ENCODE results near the gene MAD2L2. TPM values are rescaled to one million over a fixed set of nuclear protein-coding genes. Genes with fewer than 3 reads are reported as not detected.

Gene MAD2L2
- total and polyA plus RNA-seq, 9 of the 15 experiments (the other 6 are each of a cell fraction or from before 2014, with no cell fraction given): 12.4 to 286 (median 143) TPM

DNA sequence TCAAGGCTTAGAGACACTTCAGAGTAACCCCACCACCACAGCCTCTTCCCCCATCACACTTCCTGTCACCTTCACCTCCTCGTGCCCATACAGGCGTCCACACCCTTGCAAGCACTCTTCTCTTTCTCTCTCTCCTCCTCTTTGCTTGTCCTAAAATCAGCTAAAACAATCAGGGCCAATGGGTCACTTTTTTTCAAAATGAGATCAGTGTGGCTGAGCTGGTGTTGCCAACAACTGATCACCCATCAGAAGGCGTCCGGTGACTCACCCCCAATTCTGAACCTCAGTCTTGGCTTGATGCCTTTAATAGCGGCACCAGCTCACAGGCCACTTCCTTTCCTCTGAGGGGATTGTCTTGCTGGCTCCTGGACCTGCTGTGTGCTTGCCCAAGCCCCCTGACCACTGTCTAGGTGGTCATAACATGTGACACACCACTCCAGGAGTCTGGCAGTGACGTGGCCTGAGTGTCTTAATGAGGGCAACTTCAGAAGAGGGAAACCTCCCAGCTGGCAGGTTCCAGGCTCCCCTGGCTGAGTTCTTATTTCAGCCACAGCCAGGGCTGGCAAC lies 12.2 kb upstream of the MAD2L2 start (continued):
- TF ChIP-seq, protein P1, sequence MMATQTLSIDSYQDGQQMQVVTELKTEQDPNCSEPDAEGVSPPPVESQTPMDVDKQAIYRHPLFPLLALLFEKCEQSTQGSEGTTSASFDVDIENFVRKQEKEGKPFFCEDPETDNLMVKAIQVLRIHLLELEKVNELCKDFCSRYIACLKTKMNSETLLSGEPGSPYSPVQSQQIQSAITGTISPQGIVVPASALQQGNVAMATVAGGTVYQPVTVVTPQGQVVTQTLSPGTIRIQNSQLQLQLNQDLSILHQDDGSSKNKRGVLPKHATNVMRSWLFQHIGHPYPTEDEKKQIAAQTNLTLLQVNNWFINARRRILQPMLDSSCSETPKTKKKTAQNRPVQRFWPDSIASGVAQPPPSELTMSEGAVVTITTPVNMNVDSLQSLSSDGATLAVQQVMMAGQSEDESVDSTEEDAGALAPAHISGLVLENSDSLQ (IDR thresholded peaks at IDR 0.05): no peak
- TF ChIP-seq KDM1A (IDR thresholded peaks at IDR 0.05): peak; percentile 45 to 57; a peak in 3 of 4 replicates
- no peak for TF ChIP-seq ARNT (IDR thresholded peaks at IDR 0.05)
- TF ChIP-seq CTBP1 (IDR thresholded peaks at IDR 0.05; ENCODE audit: borderline replicate concordance): peak; percentile 14; the same call in 1 of the 2 replicates
- no peak for TF ChIP-seq ADNP (tag; IDR thresholded peaks at IDR 0.05)
- TF ChIP-seq, protein P2, sequence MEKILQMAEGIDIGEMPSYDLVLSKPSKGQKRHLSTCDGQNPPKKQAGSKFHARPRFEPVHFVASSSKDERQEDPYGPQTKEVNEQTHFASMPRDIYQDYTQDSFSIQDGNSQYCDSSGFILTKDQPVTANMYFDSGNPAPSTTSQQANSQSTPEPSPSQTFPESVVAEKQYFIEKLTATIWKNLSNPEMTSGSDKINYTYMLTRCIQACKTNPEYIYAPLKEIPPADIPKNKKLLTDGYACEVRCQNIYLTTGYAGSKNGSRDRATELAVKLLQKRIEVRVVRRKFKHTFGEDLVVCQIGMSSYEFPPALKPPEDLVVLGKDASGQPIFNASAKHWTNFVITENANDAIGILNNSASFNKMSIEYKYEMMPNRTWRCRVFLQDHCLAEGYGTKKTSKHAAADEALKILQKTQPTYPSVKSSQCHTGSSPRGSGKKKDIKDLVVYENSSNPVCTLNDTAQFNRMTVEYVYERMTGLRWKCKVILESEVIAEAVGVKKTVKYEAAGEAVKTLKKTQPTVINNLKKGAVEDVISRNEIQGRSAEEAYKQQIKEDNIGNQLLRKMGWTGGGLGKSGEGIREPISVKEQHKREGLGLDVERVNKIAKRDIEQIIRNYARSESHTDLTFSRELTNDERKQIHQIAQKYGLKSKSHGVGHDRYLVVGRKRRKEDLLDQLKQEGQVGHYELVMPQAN (IDR thresholded peaks at IDR 0.05; ENCODE audit: borderline replicate concordance): no peak
- TF ChIP-seq, protein P3, sequence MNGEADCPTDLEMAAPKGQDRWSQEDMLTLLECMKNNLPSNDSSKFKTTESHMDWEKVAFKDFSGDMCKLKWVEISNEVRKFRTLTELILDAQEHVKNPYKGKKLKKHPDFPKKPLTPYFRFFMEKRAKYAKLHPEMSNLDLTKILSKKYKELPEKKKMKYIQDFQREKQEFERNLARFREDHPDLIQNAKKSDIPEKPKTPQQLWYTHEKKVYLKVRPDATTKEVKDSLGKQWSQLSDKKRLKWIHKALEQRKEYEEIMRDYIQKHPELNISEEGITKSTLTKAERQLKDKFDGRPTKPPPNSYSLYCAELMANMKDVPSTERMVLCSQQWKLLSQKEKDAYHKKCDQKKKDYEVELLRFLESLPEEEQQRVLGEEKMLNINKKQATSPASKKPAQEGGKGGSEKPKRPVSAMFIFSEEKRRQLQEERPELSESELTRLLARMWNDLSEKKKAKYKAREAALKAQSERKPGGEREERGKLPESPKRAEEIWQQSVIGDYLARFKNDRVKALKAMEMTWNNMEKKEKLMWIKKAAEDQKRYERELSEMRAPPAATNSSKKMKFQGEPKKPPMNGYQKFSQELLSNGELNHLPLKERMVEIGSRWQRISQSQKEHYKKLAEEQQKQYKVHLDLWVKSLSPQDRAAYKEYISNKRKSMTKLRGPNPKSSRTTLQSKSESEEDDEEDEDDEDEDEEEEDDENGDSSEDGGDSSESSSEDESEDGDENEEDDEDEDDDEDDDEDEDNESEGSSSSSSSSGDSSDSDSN (IDR thresholded peaks at IDR 0.05; ENCODE audit: borderline replicate concordance in 1 of 2, low read depth in 2 of 2, low read length in 2 of 2): no peak
- TF ChIP-seq FOS (IDR thresholded peaks at IDR 0.05; ENCODE audit: extremely low read depth, insufficient read length): peak; percentile 22
- peak in 1 of 2 experiments; percentile 26; a peak in 1 of 4 replicates for TF ChIP-seq HDAC1 (IDR thresholded peaks at IDR 0.05)
- TF ChIP-seq ZNF76 (CRISPR knock-in tag; IDR thresholded peaks at IDR 0.05; ENCODE audit: borderline replicate concordance): no peak
- TF ChIP-seq, protein P4, sequence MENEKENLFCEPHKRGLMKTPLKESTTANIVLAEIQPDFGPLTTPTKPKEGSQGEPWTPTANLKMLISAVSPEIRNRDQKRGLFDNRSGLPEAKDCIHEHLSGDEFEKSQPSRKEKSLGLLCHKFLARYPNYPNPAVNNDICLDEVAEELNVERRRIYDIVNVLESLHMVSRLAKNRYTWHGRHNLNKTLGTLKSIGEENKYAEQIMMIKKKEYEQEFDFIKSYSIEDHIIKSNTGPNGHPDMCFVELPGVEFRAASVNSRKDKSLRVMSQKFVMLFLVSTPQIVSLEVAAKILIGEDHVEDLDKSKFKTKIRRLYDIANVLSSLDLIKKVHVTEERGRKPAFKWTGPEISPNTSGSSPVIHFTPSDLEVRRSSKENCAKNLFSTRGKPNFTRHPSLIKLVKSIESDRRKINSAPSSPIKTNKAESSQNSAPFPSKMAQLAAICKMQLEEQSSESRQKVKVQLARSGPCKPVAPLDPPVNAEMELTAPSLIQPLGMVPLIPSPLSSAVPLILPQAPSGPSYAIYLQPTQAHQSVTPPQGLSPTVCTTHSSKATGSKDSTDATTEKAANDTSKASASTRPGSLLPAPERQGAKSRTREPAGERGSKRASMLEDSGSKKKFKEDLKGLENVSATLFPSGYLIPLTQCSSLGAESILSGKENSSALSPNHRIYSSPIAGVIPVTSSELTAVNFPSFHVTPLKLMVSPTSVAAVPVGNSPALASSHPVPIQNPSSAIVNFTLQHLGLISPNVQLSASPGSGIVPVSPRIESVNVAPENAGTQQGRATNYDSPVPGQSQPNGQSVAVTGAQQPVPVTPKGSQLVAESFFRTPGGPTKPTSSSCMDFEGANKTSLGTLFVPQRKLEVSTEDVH (IDR thresholded peaks at IDR 0.05; ENCODE audit: low read depth, partially characterized antibody): no peak
- TF ChIP-seq MEIS2 (IDR thresholded peaks at IDR 0.05; ENCODE audit: partially characterized antibody): peak; percentile 11
- peak; percentile 72 for TF ChIP-seq NFIC (IDR thresholded peaks at IDR 0.05)
- no peak for TF ChIP-seq ZNF586 (CRISPR knock-in tag; conservative IDR thresholded peaks at IDR 0.05)
- no peak for TF ChIP-seq HDAC8 (tag; IDR thresholded peaks at IDR 0.05)
- no peak for TF ChIP-seq MAFG (tag; conservative IDR thresholded peaks at IDR 0.05)
- no peak for TF ChIP-seq NFIX (CRISPR knock-in tag; IDR thresholded peaks at IDR 0.05; ENCODE audit: low read depth)
- peak; percentile 88 for TF ChIP-seq JUND (IDR thresholded peaks at IDR 0.05; ENCODE audit: borderline replicate concordance, low read depth, low read length)
- TF ChIP-seq JUND (tag; IDR thresholded peaks at IDR 0.05; ENCODE audit: borderline replicate concordance, low read depth, low read length): peak; percentile 75; the same call in 2 of the 3 replicates
- peak; percentile 90 for TF ChIP-seq FOSL1 (tag; conservative IDR thresholded peaks at IDR 0.05)
